T-cell (primary cell): Measurements from ENCODE around the gene LRRFIP2. TPM values are rescaled to one million over a fixed set of nuclear protein-coding genes. Genes with fewer than 3 reads are reported as not detected.
"Not testable (repeated sequence)": the region's sequence is repeated elsewhere in the genome, so short reads cannot be mapped to it uniquely, and the experiment has no call there.

Source experiments
- ATAC-seq, 4 experiments: fragments of 200-7000 bp in 3 of 4; fragments of 150-1000 bp in 1 of 4; cut with Tn5 transposase; replicated peaks in 1 of 4; 1 replicate in 3 of 4; 2 replicates in 1 of 4; pipeline ENCODE4 v1.10.0; 2021; ENCODE audit warnings: moderate library complexity in 3 of 4, mild to moderate bottlenecking in 2 of 4, moderate number of reproducible peaks in 1 of 4
- CTCF ChIA-PET, 2 donors: fragments of 300-600 bp; sonication (Branson Sonifier 250); formaldehyde crosslinking; loops; one replicate each; lab custom pipeline; 2022; ENCODE audit warnings: antibody characterized with exemption in 2 of 2; lab: Charles Lee
- POLR2A ChIA-PET, 2 donors: fragments of 300-600 bp; sonication (Branson Sonifier 250); formaldehyde crosslinking; loops; one replicate each; lab custom pipeline; 2022; ENCODE audit warnings: antibody characterized with exemption in 2 of 2; lab: Charles Lee
- DNase-seq, 35 experiments: peaks; one replicate each; pipeline versions ENCODE4 v3.0.0 to v3.0.0-alpha.2; 2013 to 2023
- H3K27ac ChIP-seq: one replicate; pipeline ENCODE4 v1.5.1; 2013; ENCODE audit warnings: low read length
- H3K27me3 ChIP-seq, 2 experiments: replicated peaks in 1 of 2; 1 replicate in 1 of 2; 2 replicates in 1 of 2; pipeline versions ENCODE4 v1.6.1 to v1.7.0; 2013; ENCODE audit warnings: low read length in 1 of 2, mixed read lengths in 1 of 2; ENCODE audit not compliant: control insufficient read depth in 2 of 2, insufficient read depth in 2 of 2; ENCODE audit errors: extremely low read depth in 1 of 2
- H3K36me3 ChIP-seq, 2 donors: 1 replicate in 1 of 2; 2 replicates in 1 of 2; pipeline versions ENCODE4 v1.6.1 to v1.7.0; 2013; ENCODE audit warnings: low read length in 1 of 2; ENCODE audit not compliant: control insufficient read depth in 2 of 2, insufficient read depth in 1 of 2; ENCODE audit errors: extremely low read depth in 1 of 2
- H3K4me1 ChIP-seq, 2 experiments: 1 replicate in 1 of 2; 2 replicates in 1 of 2; pipeline versions ENCODE4 v1.6.1 to v1.7.0; 2013; ENCODE audit warnings: low read length in 2 of 2, mixed read lengths in 1 of 2; ENCODE audit not compliant: insufficient read depth in 2 of 2, control insufficient read depth in 1 of 2; ENCODE audit errors: extremely low read depth in 1 of 2
- H3K4me3 ChIP-seq, 2 donors: 1 replicate in 1 of 2; 2 replicates in 1 of 2; pipeline versions ENCODE4 v1.5.1 to v1.7.0; 2013; ENCODE audit warnings: mild to moderate bottlenecking in 2 of 2, low read length in 1 of 2, moderate library complexity in 1 of 2; ENCODE audit not compliant: control insufficient read depth in 1 of 2; ENCODE audit errors: extremely low read depth in 1 of 2
- H3K9me3 ChIP-seq: 2 replicates; pipeline ENCODE4 v1.7.0; 2013
- H3K27ac Mint-ChIP-seq, 2 donors: one replicate each; pipeline ENCODE4 v1.8.0; 2020 to 2021; ENCODE audit warnings: mild to moderate bottlenecking in 2 of 2, mixed read lengths in 2 of 2
- H3K27me3 Mint-ChIP-seq, 2 donors: one replicate each; pipeline ENCODE4 v1.8.0; 2021 to 2022; ENCODE audit warnings: mixed read lengths in 2 of 2
- H3K36me3 Mint-ChIP-seq: one replicate; pipeline ENCODE4 v1.8.0; 2021; ENCODE audit warnings: mixed read lengths
- H3K4me1 Mint-ChIP-seq, 3 donors: one replicate each; pipeline ENCODE4 v1.8.0; 2020 to 2022; ENCODE audit warnings: mixed read lengths in 3 of 3, mild to moderate bottlenecking in 1 of 3
- H3K4me3 Mint-ChIP-seq, 3 donors: one replicate each; pipeline ENCODE4 v1.8.0; 2020 to 2022; ENCODE audit warnings: mild to moderate bottlenecking in 3 of 3, mixed read lengths in 3 of 3, moderate library complexity in 3 of 3
- H3K9me3 Mint-ChIP-seq, 3 donors: one replicate each; pipeline ENCODE4 v1.8.0; 2020 to 2022; ENCODE audit warnings: mixed read lengths in 3 of 3
- WGBS: methylation state at CpG from one replicate; pipeline ENCODE4 v1.1.5; 2013; ENCODE audit warnings: missing lambda C conversion rate; ENCODE audit not compliant: insufficient coverage; 5-methylcytosine and 5-hydroxymethylcytosine counted together
- total RNA-seq, 35 experiments: library from RNA in 6 of 35; stranded (reverse) in 6 of 35; fragments of 120-200 nt in 1 of 35; gene quantifications; one replicate each; pipeline versions ENCODE4 v1.2.1 to v1.2.4 and lab custom pipeline; 2013 to 2026

The LRRFIP2 gene
- total RNA-seq, 5 donors from 2014 or later (not counting 1 experiment from before 2014, with no cell fraction given) = 26.0 to 39.3 (median 32.9) TPM

GRCh38 chr3:37208576-37208975, 34.2 kb upstream of the LRRFIP2 start:
- H3K9me3 Mint-ChIP-seq, CTCF ChIA-PET, H3K27me3 Mint-ChIP-seq, H3K4me3 ChIP-seq, H3K4me1 ChIP-seq, H3K27me3 ChIP-seq, H3K4me3 Mint-ChIP-seq, H3K4me1 Mint-ChIP-seq, POLR2A ChIA-PET, H3K27ac Mint-ChIP-seq, H3K36me3 Mint-ChIP-seq, H3K27ac ChIP-seq, H3K9me3 ChIP-seq, ATAC-seq, DNase-seq, H3K36me3 ChIP-seq: not testable (repeated sequence)
- WGBS = 100% methylated on average over 1 of the region's 3 CpGs

- H3K4me3 Mint-ChIP-seq, DNase-seq, H3K9me3 Mint-ChIP-seq: not testable (repeated sequence)
Measured at GRCh38 chr3:37208008-37208407, 33.6 kb upstream of the LRRFIP2 start.

GRCh38 chr3:37206041-37206440, 31.7 kb upstream of the LRRFIP2 start:
- H3K9me3 Mint-ChIP-seq, H3K27me3 ChIP-seq, H3K27ac Mint-ChIP-seq, H3K27ac ChIP-seq, H3K4me3 ChIP-seq, H3K4me3 Mint-ChIP-seq, H3K4me1 ChIP-seq, H3K36me3 ChIP-seq, CTCF ChIA-PET, POLR2A ChIA-PET, DNase-seq, H3K36me3 Mint-ChIP-seq, H3K4me1 Mint-ChIP-seq, H3K9me3 ChIP-seq, H3K27me3 Mint-ChIP-seq, ATAC-seq: not testable (repeated sequence)
- WGBS = 86% methylated on average over 1 of the region's 4 CpGs

More at GRCh38 chr3:37208008-37208407, 33.6 kb upstream of the LRRFIP2 start:
- H3K27me3 ChIP-seq, H3K9me3 ChIP-seq, H3K36me3 ChIP-seq, H3K4me3 ChIP-seq, H3K27ac Mint-ChIP-seq, ATAC-seq, H3K4me1 Mint-ChIP-seq, H3K36me3 Mint-ChIP-seq, POLR2A ChIA-PET, H3K4me1 ChIP-seq, CTCF ChIA-PET, H3K27ac ChIP-seq, H3K27me3 Mint-ChIP-seq: not testable (repeated sequence)
- WGBS = 100% methylated on average over 1 of the region's 3 CpGs

- Histone ChIP-seq H3K4me1 (no peaks in the 10 kb centered on the region), H3K27ac (no peak overlapping the region), H3K9me3 (no peaks in the 10 kb centered on the region), H3K27me3 (no peaks in the 10 kb centered on the region), H3K36me3 (no peaks in the 10 kb centered on the region), H3K4me3 (no peak overlapping the region)
- 93% methylated on average over 2 of the region's 3 CpGs for WGBS
- Mint-ChIP-seq H3K4me3 (no peak overlapping the region), H3K9me3 (no peaks in the 10 kb centered on the region), H3K36me3 (no peaks in the 10 kb centered on the region), H3K4me1 (no peaks in the 10 kb centered on the region), H3K27me3 (no peaks in the 10 kb centered on the region), H3K27ac (no peak overlapping the region)
- no peak for DNase-seq
- ChIA-PET POLR2A (no interaction called here), CTCF (interaction anchor here (0.5 to 2.5 kb wide), 4 partner anchors 9 to 440 kb away, joined by 3 to 9 read pairs (median 3); no protein-coding TSS in a partner anchor)
- no peak for ATAC-seq
Measured at GRCh38 chr3:37204314-37204713, 29.9 kb upstream of the LRRFIP2 start.

- Mint-ChIP-seq H3K4me1 (no peaks in the 10 kb centered on the region), H3K27ac (no peak overlapping the region), H3K27me3 (peaks cover 0 to 8% of the 10 kb centered on the region in 2 donors), H3K36me3 (no peaks in the 10 kb centered on the region), H3K9me3 (no peaks in the 10 kb centered on the region), H3K4me3 (no peak overlapping the region)
- Histone ChIP-seq H3K4me3 (no peak overlapping the region), H3K9me3 (no peaks in the 10 kb centered on the region), H3K4me1 (no peaks in the 10 kb centered on the region), H3K27me3 (no peaks in the 10 kb centered on the region), H3K36me3 (no peaks in the 10 kb centered on the region), H3K27ac (no peak overlapping the region)
- 90% methylated on average over 3 of the region's 3 CpGs for WGBS
- ATAC-seq (no peak), DNase-seq (no peak)
- CTCF ChIA-PET = no interaction called here
- POLR2A ChIA-PET = no interaction called here
Measured at GRCh38 chr3:37202035-37202434, 27.7 kb upstream of the LRRFIP2 start.

- Histone ChIP-seq H3K4me1 (no peaks in the 10 kb centered on the region), H3K4me3 (no peak overlapping the region), H3K36me3 (no peaks in the 10 kb centered on the region), H3K27me3 (no peaks in the 10 kb centered on the region), H3K27ac (no peak overlapping the region), H3K9me3 (no peaks in the 10 kb centered on the region)
- WGBS = 83% methylated on average over 1 of the region's 4 CpGs
- no peaks in the 10 kb centered on the region for H3K4me1 Mint-ChIP-seq
- POLR2A ChIA-PET = no interaction called here
- H3K4me3 Mint-ChIP-seq = no peak overlapping the region
- no peak for ATAC-seq
- no peak overlapping the region for H3K27ac Mint-ChIP-seq
- H3K9me3 Mint-ChIP-seq = no peaks in the 10 kb centered on the region
- CTCF ChIA-PET = no interaction called here
- no peak for DNase-seq
- H3K36me3 Mint-ChIP-seq = no peaks in the 10 kb centered on the region
- H3K27me3 Mint-ChIP-seq = peaks cover 0 to 8% of the 10 kb centered on the region in 2 donors
Measured at GRCh38 chr3:37200141-37200540, 25.8 kb upstream of the LRRFIP2 start.

GRCh38 chr3:37198996-37199395, 24.6 kb upstream of the LRRFIP2 start:
- Mint-ChIP-seq H3K9me3 (no peaks in the 10 kb centered on the region), H3K4me1 (no peaks in the 10 kb centered on the region), H3K27ac (no peak overlapping the region), H3K27me3 (peaks cover 0 to 8% of the 10 kb centered on the region in 2 donors), H3K36me3 (no peaks in the 10 kb centered on the region), H3K4me3 (no peak overlapping the region)
- H3K9me3 ChIP-seq = no peaks in the 10 kb centered on the region
- no peak overlapping the region for H3K27ac ChIP-seq
- ChIA-PET POLR2A (no interaction called here), CTCF (no interaction called here)
- H3K27me3 ChIP-seq = no peaks in the 10 kb centered on the region
- no peaks in the 10 kb centered on the region for H3K36me3 ChIP-seq
- no peak for ATAC-seq
- no peak overlapping the region for H3K4me3 ChIP-seq
- no peak for DNase-seq
- WGBS = 50% methylated on average over 1 of the region's 2 CpGs
- H3K4me1 ChIP-seq = no peaks in the 10 kb centered on the region
